Activated CD8-positive, alpha-beta T cell treated with anti-CD3 and anti-CD28 coated beads for 36 hours (primary cell): ENCODE measurements around the gene GSS. TPM values are rescaled to one million over a fixed set of nuclear protein-coding genes. Genes with fewer than 3 reads are reported as not detected.

Source experiments
- ATAC-seq: fragments of 200-7000 bp; cut with Tn5 transposase; one replicate; pipeline ENCODE4 v1.10.0; 2021; ENCODE audit warnings: mild to moderate bottlenecking, moderate library complexity
- CTCF ChIA-PET: fragments of 350-600 bp; sonication (Branson Sonifier 250); formaldehyde crosslinking; loops from one replicate; lab custom pipeline; 2021; ENCODE audit warnings: antibody characterized with exemption; lab: Charles Lee
- POLR2A ChIA-PET: fragments of 350-600 bp; sonication (Branson Sonifier 250); formaldehyde crosslinking; loops from one replicate; lab custom pipeline; 2021; ENCODE audit warnings: antibody characterized with exemption; lab: Charles Lee
- DNase-seq: peaks from one replicate; pipeline ENCODE4 v3.0.0-alpha.2; 2020
- H3K27ac Mint-ChIP-seq: one replicate; pipeline ENCODE4 v1.8.0; 2021; ENCODE audit warnings: mild to moderate bottlenecking, mixed read lengths
- H3K27me3 Mint-ChIP-seq: one replicate; pipeline ENCODE4 v1.8.0; 2021; ENCODE audit warnings: mixed read lengths
- H3K36me3 Mint-ChIP-seq: one replicate; pipeline ENCODE4 v1.8.0; 2021; ENCODE audit warnings: low read depth, mixed read lengths
- H3K4me1 Mint-ChIP-seq: one replicate; pipeline ENCODE4 v1.8.0; 2021; ENCODE audit warnings: low read depth, mixed read lengths
- H3K4me3 Mint-ChIP-seq: one replicate; pipeline ENCODE4 v1.8.0; 2021; ENCODE audit warnings: mild to moderate bottlenecking, moderate library complexity, mixed read lengths
- H3K9me3 Mint-ChIP-seq: one replicate; pipeline ENCODE4 v1.8.0; 2021; ENCODE audit warnings: mixed read lengths
- intact Hi-C: fragments of 100-400 bp; cut with micrococcal nuclease; formaldehyde crosslinking; loops from one replicate; pipeline ENCODE4 v1.10.0; 2022
- total RNA-seq, 2 experiments: library from RNA; stranded (reverse); gene quantifications; one replicate each; pipeline ENCODE4 v1.2.3, GENCODE V29; 2021
- TF ChIP-seq, protein P1 (sequence below): fragments of 200-600 bp; IDR thresholded peaks from one replicate; pipeline ENCODE4 v1.8.0; 2022; ENCODE audit warnings: antibody characterized with exemption, mild to moderate bottlenecking

GSS gene
- total RNA-seq, result 10 to 100 TPM; 50.9 to 52.7 TPM

DNA sequence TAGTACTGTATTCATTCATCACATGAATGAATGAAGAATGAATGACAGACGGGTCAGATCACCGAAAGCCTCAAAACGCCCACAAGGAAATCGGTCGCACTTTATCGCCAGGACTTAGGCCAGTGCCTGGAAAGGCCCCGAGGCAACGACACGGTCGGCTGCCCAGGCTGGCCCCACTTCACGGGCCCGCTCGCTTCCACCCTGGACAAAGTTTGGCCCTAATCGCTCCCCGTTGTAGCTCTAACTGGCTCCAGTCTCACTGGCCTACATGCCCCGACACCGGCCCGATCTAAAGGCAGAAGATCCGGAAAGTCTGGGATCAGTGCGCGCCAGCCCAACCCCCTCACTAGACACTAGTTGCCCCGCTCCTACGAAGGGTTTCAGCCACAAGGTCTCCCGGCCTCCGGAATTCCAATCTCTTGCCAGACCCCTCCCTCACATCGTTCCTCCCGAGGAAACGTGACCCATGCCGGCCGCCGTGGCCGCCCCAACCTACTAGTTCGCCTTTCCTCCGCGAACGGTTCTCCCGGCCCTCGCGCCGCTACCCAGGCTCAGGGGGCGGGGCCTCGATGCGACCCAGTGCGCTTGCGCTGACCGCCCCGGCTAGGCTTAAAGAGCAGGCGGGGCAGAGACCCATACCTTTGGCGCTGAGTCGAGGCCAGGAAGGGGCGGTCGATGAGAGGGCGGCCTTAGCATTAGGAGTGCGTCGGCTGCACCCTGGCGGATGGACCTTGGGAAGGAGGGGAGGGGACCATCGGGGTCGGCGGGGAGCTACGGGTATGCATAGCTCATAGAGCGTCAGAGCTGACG is at the start of gene GSS, which contains the start of gene MYH7B:
TSS of gene GSS (minus strand) at position 576 of the 810 bp plus-strand sequence. CDS start 3,954 bp downstream, outside the sequence.
TSS of gene MYH7B (plus strand) at position 638 of the 810 bp plus-strand sequence. CDS start 22,138 bp downstream, outside the sequence.
- ChIA-PET POLR2A (interaction anchor here (1.0 to 2.5 kb wide), 6 partner anchors 14 to 109 kb away, joined by 3 to 8 read pairs (median 4); partner anchors contain the start of gene ACSS2), CTCF (interaction anchor here (0.9 to 6.5 kb wide), 11 partner anchors 9 to 141 kb away, joined by 3 to 94 read pairs (median 3); partner anchors contain the start of genes ACSS2 and GGT7)

DNA sequence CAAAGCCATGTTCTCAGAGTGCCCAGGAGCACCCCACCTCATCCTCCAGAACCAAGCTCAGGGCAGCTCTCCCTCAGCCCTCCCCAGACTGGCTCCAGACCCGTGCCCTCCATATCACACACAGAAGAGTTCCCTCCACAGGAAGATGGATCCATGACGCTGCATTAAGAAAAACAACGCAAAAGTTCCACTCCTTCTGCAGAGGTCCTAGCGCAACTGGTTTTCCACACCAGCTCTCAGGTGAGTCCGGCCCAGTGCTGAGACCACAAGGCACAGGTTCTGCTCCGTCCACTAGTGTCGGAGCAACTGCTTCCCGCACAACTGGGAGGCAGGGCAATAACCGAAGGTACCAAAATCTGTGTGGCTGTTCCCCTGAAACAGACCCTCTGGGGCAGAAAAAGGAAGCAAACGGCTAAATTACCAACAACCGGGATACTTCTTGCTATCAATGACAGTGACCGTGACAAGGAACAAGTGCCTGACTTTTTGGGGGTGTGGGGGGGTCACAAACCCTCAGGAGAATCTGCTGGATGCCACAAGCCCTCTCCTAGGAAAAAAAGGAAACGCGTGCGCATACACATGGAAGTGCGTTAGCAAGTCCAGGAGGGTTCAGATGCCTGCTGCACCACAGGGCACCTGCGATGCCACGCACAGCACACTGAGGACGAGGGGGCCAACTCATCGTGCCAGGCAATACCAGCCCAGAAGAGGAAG is 49.3 kb upstream of the GSS start:
- Mint-ChIP-seq H3K36me3 (peaks cover 15% of the 10 kb centered on the region), H3K4me1 (no peaks in the 10 kb centered on the region), H3K4me3 (no peak overlapping the region), H3K27me3 (no peaks in the 10 kb centered on the region), H3K27ac (no peak overlapping the region), H3K9me3 (no peaks in the 10 kb centered on the region)
- ChIA-PET CTCF (no interaction called here), POLR2A (interaction anchor here (1.3 kb wide), 1 partner anchor 9 kb away, joined by 3 read pairs; no protein-coding TSS in a partner anchor)
- TF ChIP-seq, protein P1, sequence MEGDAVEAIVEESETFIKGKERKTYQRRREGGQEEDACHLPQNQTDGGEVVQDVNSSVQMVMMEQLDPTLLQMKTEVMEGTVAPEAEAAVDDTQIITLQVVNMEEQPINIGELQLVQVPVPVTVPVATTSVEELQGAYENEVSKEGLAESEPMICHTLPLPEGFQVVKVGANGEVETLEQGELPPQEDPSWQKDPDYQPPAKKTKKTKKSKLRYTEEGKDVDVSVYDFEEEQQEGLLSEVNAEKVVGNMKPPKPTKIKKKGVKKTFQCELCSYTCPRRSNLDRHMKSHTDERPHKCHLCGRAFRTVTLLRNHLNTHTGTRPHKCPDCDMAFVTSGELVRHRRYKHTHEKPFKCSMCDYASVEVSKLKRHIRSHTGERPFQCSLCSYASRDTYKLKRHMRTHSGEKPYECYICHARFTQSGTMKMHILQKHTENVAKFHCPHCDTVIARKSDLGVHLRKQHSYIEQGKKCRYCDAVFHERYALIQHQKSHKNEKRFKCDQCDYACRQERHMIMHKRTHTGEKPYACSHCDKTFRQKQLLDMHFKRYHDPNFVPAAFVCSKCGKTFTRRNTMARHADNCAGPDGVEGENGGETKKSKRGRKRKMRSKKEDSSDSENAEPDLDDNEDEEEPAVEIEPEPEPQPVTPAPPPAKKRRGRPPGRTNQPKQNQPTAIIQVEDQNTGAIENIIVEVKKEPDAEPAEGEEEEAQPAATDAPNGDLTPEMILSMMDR, result no peak
- DNase-seq (no peak), ATAC-seq (no peak)
- intact Hi-C loops, result no loop called here

More for the DNA sequence above, at the start of gene GSS, which contains the start of gene MYH7B:
- intact Hi-C loops, result loop anchor here (5.0 kb wide), 1 partner anchor 123 kb away; no protein-coding TSS in a partner anchor
- H3K9me3 Mint-ChIP-seq, result no peaks in the 10 kb centered on the region
- DNase-seq (peak; percentile 99), ATAC-seq (peak; percentile 94)
- peak within 1 kb of the TSS; percentile 99 for H3K4me3 Mint-ChIP-seq
- no peaks in the 10 kb centered on the region for H3K27me3 Mint-ChIP-seq
- peak within 1 kb of the TSS; percentile 97 for H3K27ac Mint-ChIP-seq
- TF ChIP-seq, protein P1, result peak; percentile 45
- H3K4me1 Mint-ChIP-seq, result peaks cover 26% of the 10 kb centered on the region
- peaks cover 4% of the 10 kb centered on the region for H3K36me3 Mint-ChIP-seq

DNA sequence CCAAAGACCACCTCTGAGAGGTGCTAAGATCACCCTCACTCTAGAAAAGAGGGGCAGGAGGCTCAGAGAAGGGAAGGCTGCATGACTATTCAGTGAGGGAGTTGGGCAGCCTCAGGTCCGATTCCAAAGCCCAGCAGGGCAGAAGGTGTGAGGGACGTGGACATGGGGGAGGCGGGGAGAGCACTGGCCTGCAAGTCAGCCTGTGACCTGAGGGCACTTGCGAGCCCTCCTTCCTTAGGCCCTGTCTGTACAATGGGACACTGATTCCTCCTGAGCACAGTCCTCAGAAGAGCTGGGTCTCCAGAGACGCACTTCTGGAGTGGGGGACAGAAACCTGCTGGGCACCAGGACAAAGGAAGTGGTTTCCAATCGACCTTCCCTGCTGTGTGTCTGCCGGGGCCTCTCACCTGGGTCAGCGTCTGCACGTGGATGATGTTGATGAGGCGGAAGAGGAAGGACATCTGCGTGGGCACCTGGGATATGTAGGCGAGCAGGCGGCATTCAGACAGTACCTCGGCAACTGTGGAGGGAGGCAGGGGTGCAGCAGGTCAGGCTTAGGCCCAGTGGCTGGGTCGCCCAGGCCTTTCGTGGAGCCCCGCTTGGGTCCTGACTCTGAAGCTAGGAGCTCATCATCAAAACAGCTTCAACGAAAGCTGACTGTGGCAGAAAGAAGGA is 48.6 kb upstream of the GSS start:
- peaks cover 14% of the 10 kb centered on the region for H3K36me3 Mint-ChIP-seq
- ATAC-seq (no peak), DNase-seq (no peak)
- H3K9me3 Mint-ChIP-seq, result no peaks in the 10 kb centered on the region
- H3K27me3 Mint-ChIP-seq, result no peaks in the 10 kb centered on the region
- intact Hi-C loops, result no loop called here
- ChIA-PET CTCF (no interaction called here), POLR2A (no interaction called here)
- no peak overlapping the region for H3K4me3 Mint-ChIP-seq
- no peak overlapping the region for H3K27ac Mint-ChIP-seq
- TF ChIP-seq, protein P1, result no peak
- H3K4me1 Mint-ChIP-seq, result no peaks in the 10 kb centered on the region

DNA sequence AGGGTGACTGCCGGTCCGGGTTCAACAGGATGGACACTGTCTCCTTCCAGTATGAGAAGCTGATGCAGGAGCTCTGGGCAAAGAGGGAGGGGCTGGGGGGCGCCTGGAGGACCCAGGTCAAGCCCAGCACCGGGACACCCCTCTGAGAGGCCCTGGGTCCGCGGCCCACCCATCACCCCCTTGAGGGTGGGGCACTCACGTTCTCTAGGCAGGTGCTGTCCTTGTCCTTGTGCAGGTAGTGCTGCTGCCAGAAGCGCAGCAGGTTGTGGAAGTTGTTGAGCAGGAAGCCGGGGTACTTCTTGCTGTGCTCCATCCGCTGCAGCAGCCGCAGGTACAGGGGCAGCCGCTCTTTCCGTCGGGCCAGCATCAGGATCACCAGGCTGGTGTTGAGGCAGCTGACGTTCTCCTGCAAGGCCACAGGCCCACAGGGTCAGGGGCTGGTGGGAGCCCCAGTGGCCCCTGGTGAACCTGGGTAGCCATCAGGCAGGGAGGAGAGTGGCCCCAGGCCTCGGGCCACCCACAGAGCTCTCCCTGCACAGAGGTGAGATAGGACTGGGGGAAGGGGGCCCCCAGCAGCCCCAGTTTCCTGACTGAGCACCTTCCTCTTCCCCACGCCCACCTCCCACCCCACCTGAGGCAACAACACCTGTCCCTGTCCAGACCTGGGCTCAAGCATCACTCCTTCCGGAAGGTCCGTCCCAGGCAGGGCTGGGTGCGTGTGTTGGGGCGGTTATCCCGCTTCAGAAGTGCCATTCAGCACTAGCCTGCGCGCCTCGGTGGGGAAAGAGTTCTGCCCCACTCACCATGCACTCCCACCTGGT is 47.8 kb upstream of the GSS start:
- DNase-seq (no peak), ATAC-seq (no peak)
- no peak overlapping the region for H3K4me3 Mint-ChIP-seq
- intact Hi-C loops, result no loop called here
- TF ChIP-seq, protein P1, result no peak
- H3K4me1 Mint-ChIP-seq, result no peaks in the 10 kb centered on the region
- no peaks in the 10 kb centered on the region for H3K9me3 Mint-ChIP-seq
- no peaks in the 10 kb centered on the region for H3K27me3 Mint-ChIP-seq
- H3K27ac Mint-ChIP-seq, result no peak overlapping the region
- CTCF ChIA-PET, result no interaction called here
- peaks cover 11% of the 10 kb centered on the region for H3K36me3 Mint-ChIP-seq
- POLR2A ChIA-PET, result no interaction called here
